Measurements from ENCODE around the gene ANKMY1. TPM values are rescaled to one million over a fixed set of nuclear protein-coding genes. Genes with fewer than 3 reads are reported as not detected.

The ANKMY1 gene
- total and polyA plus RNA-seq, 8 donors = 3.1 to 79.4 (median 9.7) TPM

GRCh38 chr2:240589850-240590525, 32.2 kb upstream of the ANKMY1 start:
- Histone ChIP-seq H3K27me3 (no peaks in the 10 kb centered on the region), H3K9me3 (no peaks in the 10 kb centered on the region), H3K27ac (peak overlapping the region in 3 of 5 donors; percentile 2 to 41 (median 21)), H3K36me3 (peaks cover 8 to 59% (median 54%) of the 10 kb centered on the region in 4 donors), H3K4me1 (peaks cover 30 to 60% (median 46%) of the 10 kb centered on the region in 4 donors), H3K4me3 (no peak overlapping the region)
- TF ChIP-seq POLR2AphosphoS5 (IDR thresholded peaks at IDR 0.05) (no peak), EP300 (IDR thresholded peaks at IDR 0.05) (no peak), POLR2A (IDR thresholded peaks at IDR 0.05) (no peak)
- TF ChIP-seq, protein P1, sequence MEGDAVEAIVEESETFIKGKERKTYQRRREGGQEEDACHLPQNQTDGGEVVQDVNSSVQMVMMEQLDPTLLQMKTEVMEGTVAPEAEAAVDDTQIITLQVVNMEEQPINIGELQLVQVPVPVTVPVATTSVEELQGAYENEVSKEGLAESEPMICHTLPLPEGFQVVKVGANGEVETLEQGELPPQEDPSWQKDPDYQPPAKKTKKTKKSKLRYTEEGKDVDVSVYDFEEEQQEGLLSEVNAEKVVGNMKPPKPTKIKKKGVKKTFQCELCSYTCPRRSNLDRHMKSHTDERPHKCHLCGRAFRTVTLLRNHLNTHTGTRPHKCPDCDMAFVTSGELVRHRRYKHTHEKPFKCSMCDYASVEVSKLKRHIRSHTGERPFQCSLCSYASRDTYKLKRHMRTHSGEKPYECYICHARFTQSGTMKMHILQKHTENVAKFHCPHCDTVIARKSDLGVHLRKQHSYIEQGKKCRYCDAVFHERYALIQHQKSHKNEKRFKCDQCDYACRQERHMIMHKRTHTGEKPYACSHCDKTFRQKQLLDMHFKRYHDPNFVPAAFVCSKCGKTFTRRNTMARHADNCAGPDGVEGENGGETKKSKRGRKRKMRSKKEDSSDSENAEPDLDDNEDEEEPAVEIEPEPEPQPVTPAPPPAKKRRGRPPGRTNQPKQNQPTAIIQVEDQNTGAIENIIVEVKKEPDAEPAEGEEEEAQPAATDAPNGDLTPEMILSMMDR (IDR thresholded peaks at IDR 0.05) = no peak
- DNase-seq = no peak
- WGBS, 5 donors = 57 to 87% (median 70%) methylated on average over 10 to 16 of the region's 16 CpGs
- intact Hi-C loops (cut with DNase I; ENCODE audit: low total_unique reads) = no loop called here

DNA sequence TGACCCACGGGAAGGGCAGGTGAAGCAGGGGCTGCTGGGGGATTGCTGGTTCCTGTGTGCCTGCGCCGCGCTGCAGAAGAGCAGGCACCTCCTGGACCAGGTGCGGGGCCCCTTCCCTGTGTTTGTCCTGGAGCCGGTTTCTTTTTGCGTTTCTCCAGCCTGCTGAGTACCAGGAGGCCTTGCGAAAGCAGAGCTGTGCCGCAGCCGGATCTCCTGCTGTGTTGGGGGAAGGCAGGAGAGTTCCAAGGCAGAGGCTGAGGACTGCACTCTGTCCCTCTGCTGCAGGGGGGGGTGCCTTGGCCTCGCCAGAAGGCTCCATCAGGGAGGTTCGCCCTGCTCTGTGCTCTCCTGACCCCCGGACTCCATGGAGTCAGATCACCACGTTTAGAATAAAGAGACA, 31.6 kb upstream of the ANKMY1 start:
- peak; percentile 42 to 52 for DNase-seq
- peak overlapping the region in 4 of 5 donors; percentile 2 to 41 (median 26) for H3K27ac ChIP-seq
- no peaks in the 10 kb centered on the region for H3K27me3 ChIP-seq
- TF ChIP-seq, protein P1 (IDR thresholded peaks at IDR 0.05) = no peak
- TF ChIP-seq EP300 (IDR thresholded peaks at IDR 0.05) (no peak), POLR2A (IDR thresholded peaks at IDR 0.05) (no peak), POLR2AphosphoS5 (IDR thresholded peaks at IDR 0.05) (no peak)
- 49 to 76% (median 72%) methylated on average over 10 to 14 of the region's 14 CpGs for WGBS, 5 donors
- no peaks in the 10 kb centered on the region for H3K9me3 ChIP-seq
- peaks cover 6 to 52% (median 51%) of the 10 kb centered on the region in 4 donors for H3K36me3 ChIP-seq
- intact Hi-C loops (cut with DNase I; ENCODE audit: low total_unique reads) = no loop called here
- no peak overlapping the region for H3K4me3 ChIP-seq
- H3K4me1 ChIP-seq = peaks cover 36 to 60% (median 48%) of the 10 kb centered on the region in 4 donors

DNA sequence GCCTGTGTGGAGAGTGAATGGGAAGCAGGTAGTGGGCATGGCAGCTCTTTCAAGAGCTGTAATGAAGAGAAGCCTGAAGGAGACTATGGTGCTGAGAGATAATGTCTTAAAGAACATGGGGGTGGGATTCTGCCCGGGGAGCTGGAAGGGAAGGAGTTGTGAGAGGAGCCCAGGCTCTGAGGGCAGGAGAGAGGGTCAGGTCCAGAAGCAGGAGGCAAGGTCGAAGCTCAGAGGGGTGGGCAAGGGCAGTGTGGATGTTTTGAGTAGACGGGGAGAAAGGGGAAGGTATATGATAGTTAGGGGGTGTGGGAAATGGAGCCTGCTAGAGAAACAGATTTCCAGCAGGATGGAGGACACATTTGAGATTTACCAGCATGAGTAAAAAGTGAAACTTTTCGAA, 30.9 kb upstream of the ANKMY1 start:
- H3K4me1 ChIP-seq = peaks cover 39 to 61% (median 52%) of the 10 kb centered on the region in 4 donors
- intact Hi-C loops (cut with DNase I; ENCODE audit: low total_unique reads) = no loop called here
- H3K4me3 ChIP-seq = no peak overlapping the region
- TF ChIP-seq EP300 (IDR thresholded peaks at IDR 0.05) = no peak
- TF ChIP-seq, protein P1 (IDR thresholded peaks at IDR 0.05) = no peak
- no peak for TF ChIP-seq POLR2A (IDR thresholded peaks at IDR 0.05)
- no peak for TF ChIP-seq POLR2AphosphoS5 (IDR thresholded peaks at IDR 0.05)
- H3K9me3 ChIP-seq = no peaks in the 10 kb centered on the region
- 72 to 86% (median 81%) methylated on average over 4 of the region's 4 CpGs for WGBS, 5 donors
- H3K27ac ChIP-seq = no peak overlapping the region
- DNase-seq = no peak
- H3K36me3 ChIP-seq = peaks cover 5 to 45% (median 45%) of the 10 kb centered on the region in 4 donors
- no peaks in the 10 kb centered on the region for H3K27me3 ChIP-seq

- H3K36me3 ChIP-seq = peaks cover 5 to 41% (median 39%) of the 10 kb centered on the region in 4 donors
- H3K27me3 ChIP-seq = no peaks in the 10 kb centered on the region
- no peaks in the 10 kb centered on the region for H3K9me3 ChIP-seq
- no peak overlapping the region for H3K27ac ChIP-seq
- no peak for TF ChIP-seq POLR2AphosphoS5 (IDR thresholded peaks at IDR 0.05)
- TF ChIP-seq POLR2A (IDR thresholded peaks at IDR 0.05) = no peak
- TF ChIP-seq, protein P1 (IDR thresholded peaks at IDR 0.05) = no peak
- TF ChIP-seq EP300 (IDR thresholded peaks at IDR 0.05) = no peak
- no peak for DNase-seq
- intact Hi-C loops (cut with DNase I; ENCODE audit: low total_unique reads) = no loop called here
- peak overlapping the region; percentile 75 to 91 (median 80) for H3K4me3 ChIP-seq
- 75 to 82% (median 81%) methylated on average over 10 of the region's 10 CpGs for WGBS, 5 donors
- H3K4me1 ChIP-seq = peaks cover 39 to 59% (median 53%) of the 10 kb centered on the region in 4 donors
Observed at GRCh38 chr2:240588006-240588655, 30.3 kb upstream of the ANKMY1 start.

Measured in stomach (tissue), 9 donors.